H9 (cell line): ENCODE measurements around the gene PAXX. TPM values are rescaled to one million over a fixed set of nuclear protein-coding genes. Genes with fewer than 3 reads are reported as not detected.
A peak's percentile ranks its signal among the peaks of the same experiment; 100 is the strongest.

ENCODE experiments used
- DNase-seq: peaks from one replicate; pipeline ENCODE4 v3.0.0-alpha.2; 2017
- H2AFZ ChIP-seq: one replicate; pipeline ENCODE4 v1.6.1; 2013; ENCODE audit warnings: mild to moderate bottlenecking, low read length, control low read depth, moderate library complexity
- H2AK5ac ChIP-seq: 2 replicates; pipeline ENCODE4 v1.6.1; 2013; ENCODE audit warnings: low read length, control low read depth, mixed read lengths; ENCODE audit not compliant: insufficient read length
- H2BK120ac ChIP-seq: one replicate; pipeline ENCODE4 v1.6.1; 2013; ENCODE audit warnings: low read depth, mild to moderate bottlenecking, low read length, control low read depth, inconsistent platforms; ENCODE audit not compliant: poor library complexity, severe bottlenecking
- H2BK12ac ChIP-seq: 2 replicates; pipeline ENCODE4 v1.6.1; 2013; ENCODE audit warnings: low read length, control low read depth, mixed read lengths, low read depth; ENCODE audit not compliant: insufficient read length
- H2BK15ac ChIP-seq: 2 replicates; pipeline ENCODE4 v1.6.1; 2013; ENCODE audit warnings: low read depth, low read length, control low read depth
- H2BK20ac ChIP-seq: one replicate; pipeline ENCODE4 v1.6.1; 2013; ENCODE audit warnings: low read depth, mild to moderate bottlenecking, low read length, control low read depth, inconsistent platforms; ENCODE audit not compliant: poor library complexity, severe bottlenecking
- H2BK5ac ChIP-seq: 2 replicates; pipeline ENCODE4 v1.6.1; 2013; ENCODE audit warnings: low read length, control low read depth, mixed read lengths; ENCODE audit not compliant: insufficient read length
- H3K14ac ChIP-seq: 2 replicates; pipeline ENCODE4 v1.6.1; 2013; ENCODE audit warnings: low read length, control low read depth; ENCODE audit not compliant: insufficient read depth
- H3K18ac ChIP-seq: 2 replicates; pipeline ENCODE4 v1.6.1; 2013; ENCODE audit warnings: low read depth, mild to moderate bottlenecking, mixed read lengths, low read length, control low read depth; ENCODE audit not compliant: insufficient read length
- H3K23ac ChIP-seq: 2 replicates; pipeline ENCODE4 v1.6.1; 2013; ENCODE audit warnings: low read length, control low read depth, mixed read lengths, low read depth; ENCODE audit not compliant: insufficient read length
- H3K23me2 ChIP-seq: 2 replicates; pipeline ENCODE4 v1.6.1; 2013; ENCODE audit warnings: low read depth, mild to moderate bottlenecking, mixed read lengths, low read length, control low read depth; ENCODE audit not compliant: insufficient read length, poor library complexity, severe bottlenecking
- H3K27ac ChIP-seq: 2 replicates; pipeline ENCODE4 v1.5.1; 2013; ENCODE audit warnings: low read length, control low read depth, mixed read lengths, low read depth; ENCODE audit not compliant: insufficient read length
- H3K27me3 ChIP-seq: 2 replicates; pipeline ENCODE4 v1.6.1; 2013; ENCODE audit warnings: low read length, control low read depth, inconsistent platforms; ENCODE audit not compliant: insufficient read depth
- H3K4ac ChIP-seq: 2 replicates; pipeline ENCODE4 v1.6.1; 2013; ENCODE audit warnings: low read depth, mild to moderate bottlenecking, control low read depth, inconsistent platforms, low read length, moderate library complexity
- H3K4me1 ChIP-seq: 2 replicates; pipeline ENCODE4 v1.6.1; 2013; ENCODE audit warnings: low read length, control low read depth, inconsistent platforms; ENCODE audit not compliant: insufficient read depth
- H3K4me2 ChIP-seq: 2 replicates; pipeline ENCODE4 v1.6.1; 2013; ENCODE audit warnings: low read length, control low read depth, mixed read lengths; ENCODE audit not compliant: insufficient read length, insufficient read depth
- H3K56ac ChIP-seq: 2 replicates; pipeline ENCODE4 v1.6.1; 2013; ENCODE audit warnings: low read depth, mild to moderate bottlenecking, mixed read lengths, low read length, control low read depth; ENCODE audit not compliant: insufficient read length
- H3K79me1 ChIP-seq: 2 replicates; pipeline ENCODE4 v1.6.1; 2013; ENCODE audit warnings: low read depth, mild to moderate bottlenecking, moderate library complexity, low read length, control low read depth, inconsistent platforms; ENCODE audit not compliant: insufficient read depth, poor library complexity, severe bottlenecking
- H3K79me2 ChIP-seq: 2 replicates; pipeline ENCODE4 v1.6.1; 2013; ENCODE audit warnings: low read length, control low read depth, inconsistent platforms; ENCODE audit not compliant: insufficient read depth
- H3K9ac ChIP-seq: 2 replicates; pipeline ENCODE4 v1.6.1; 2013; ENCODE audit warnings: low read length, control low read depth, mixed read lengths; ENCODE audit not compliant: insufficient read length; ENCODE audit errors: extremely low read depth
- H3K9me3 ChIP-seq: one replicate; pipeline ENCODE4 v1.6.1; 2013; ENCODE audit warnings: low read depth, low read length, inconsistent platforms; ENCODE audit not compliant: control insufficient read depth
- H3T11ph ChIP-seq: one replicate; pipeline ENCODE4 v1.6.1; 2013; ENCODE audit warnings: mild to moderate bottlenecking, low read length, control low read depth, inconsistent platforms
- H4K20me1 ChIP-seq: one replicate; pipeline ENCODE4 v1.6.1; 2013; ENCODE audit not compliant: control insufficient read depth, insufficient read length, insufficient read depth
- H4K5ac ChIP-seq: 2 replicates; pipeline ENCODE4 v1.6.1; 2013; ENCODE audit warnings: low read depth, mild to moderate bottlenecking, mixed read lengths, low read length, control low read depth; ENCODE audit not compliant: insufficient read length
- H4K8ac ChIP-seq: replicated peaks from 2 replicates; pipeline ENCODE4 v1.6.1; 2013; ENCODE audit warnings: low read length, control low read depth, mixed read lengths, low read depth; ENCODE audit not compliant: insufficient read length
- H4K91ac ChIP-seq: 2 replicates; pipeline ENCODE4 v1.6.1; 2013; ENCODE audit warnings: low read depth, mild to moderate bottlenecking, moderate library complexity, mixed read lengths, low read length, control low read depth; ENCODE audit not compliant: insufficient read length
- H3K27ac Mint-ChIP-seq, 3 experiments: 2 replicates in 2 of 3; 3 replicates in 1 of 3; pipeline ENCODE4 v1.8.0; 2020 to 2021; ENCODE audit warnings: mixed read lengths in 3 of 3, mild to moderate bottlenecking in 1 of 3, moderate library complexity in 1 of 3
- H3K27me3 Mint-ChIP-seq: 2 replicates; pipeline ENCODE4 v1.8.0; 2021; ENCODE audit warnings: low read depth, mild to moderate bottlenecking, moderate library complexity, mixed read lengths
- H3K36me3 Mint-ChIP-seq, 3 experiments: 2 replicates in 2 of 3; 3 replicates in 1 of 3; pipeline ENCODE4 v1.8.0; 2020 to 2021; ENCODE audit warnings: low read depth in 3 of 3, mixed read lengths in 3 of 3; ENCODE audit not compliant: insufficient read depth in 1 of 3
- H3K4me1 Mint-ChIP-seq, 2 experiments: 2 replicates each; pipeline ENCODE4 v1.8.0; 2020; ENCODE audit warnings: mixed read lengths in 2 of 2
- H3K4me3 Mint-ChIP-seq, 2 experiments: 2 replicates in 1 of 2; 3 replicates in 1 of 2; pipeline ENCODE4 v1.8.0; 2020 to 2021; ENCODE audit warnings: mild to moderate bottlenecking in 2 of 2, mixed read lengths in 2 of 2, moderate library complexity in 1 of 2
- H3K9me3 Mint-ChIP-seq, 2 experiments: 2 replicates in 1 of 2; 3 replicates in 1 of 2; pipeline ENCODE4 v1.8.0; 2020; ENCODE audit warnings: mild to moderate bottlenecking in 2 of 2, mixed read lengths in 2 of 2, moderate library complexity in 1 of 2
- CTCF ChIP-seq: fragments of 200-600 bp; sonication (generic); conservative IDR thresholded peaks from 3 replicates; pipeline ENCODE4 v1.8.0; 2021; ENCODE audit warnings: antibody characterized with exemption, mild to moderate bottlenecking
- WGBS: extraction: QIAGEN DNeasy Blood & Tissue Kit; methylation state at CpG from one replicate; pipeline ENCODE4 v1.1.7; 2013; ENCODE audit warnings: missing lambda C conversion rate, low lambda C conversion rate, mixed read lengths; ENCODE audit not compliant: insufficient read length; ENCODE audit errors: extremely low coverage; 5-methylcytosine and 5-hydroxymethylcytosine counted together
- total RNA-seq: library from RNA; stranded (reverse); gene quantifications from 2 replicates; pipeline ENCODE4 v1.2.1, GENCODE V29; 2021

Gene PAXX
- total RNA-seq, 1 experiment from 2014 or later = 51.2 TPM

GRCh38 chr9:136949817-136950655 is 42.2 kb upstream of the PAXX start:
- TF ChIP-seq CTCF = peak; percentile 27; the same call in 1 of the 3 replicates
- H3K36me3 Mint-ChIP-seq = no peaks in the 10 kb centered on the region
- H3K79me1 ChIP-seq = no peaks in the 10 kb centered on the region
- no peak overlapping the region for H4K91ac ChIP-seq
- no peak overlapping the region for H3K23ac ChIP-seq
- peak overlapping the region; percentile 74 to 87 for H3K4me3 Mint-ChIP-seq
- H3K14ac ChIP-seq = peak overlapping the region; percentile 61; the same call in 1 of the 2 replicates
- no peak overlapping the region for H3K56ac ChIP-seq
- H3K9me3 ChIP-seq = no peaks in the 10 kb centered on the region
- WGBS = no CpG with 5 or more reads among the region's 63 CpGs
- no peak overlapping the region for H2BK5ac ChIP-seq
- peak; percentile 97 for DNase-seq
- peak overlapping the region; percentile 55 for H3K4me2 ChIP-seq
- no peak overlapping the region for H2AFZ ChIP-seq
- no peak overlapping the region for H2BK20ac ChIP-seq
- no peaks in the 10 kb centered on the region for H3K9me3 Mint-ChIP-seq
- no peaks in the 10 kb centered on the region for H3K27me3 ChIP-seq
- no peaks in the 10 kb centered on the region for H3K27me3 Mint-ChIP-seq
- no peak overlapping the region for H4K8ac ChIP-seq
- no peaks in the 10 kb centered on the region for H3K4me1 ChIP-seq
- peaks cover 5% of the 10 kb centered on the region for H3K23me2 ChIP-seq
- H3K9ac ChIP-seq = no peak overlapping the region
- no peak overlapping the region for H2AK5ac ChIP-seq
- peak overlapping the region; percentile 43 for H3K18ac ChIP-seq
- H2BK12ac ChIP-seq = no peak overlapping the region
- no peaks in the 10 kb centered on the region for H3K79me2 ChIP-seq
- peaks cover 8 to 15% of the 10 kb centered on the region in 2 experiments for H3K4me1 Mint-ChIP-seq
- H2BK15ac ChIP-seq = no peak overlapping the region
- peak overlapping the region in 2 of 3 experiments; percentile 83 to 87; a peak in 2 of 7 replicates for H3K27ac Mint-ChIP-seq
- no peak overlapping the region for H3K4ac ChIP-seq
- no peaks in the 10 kb centered on the region for H4K20me1 ChIP-seq
- H4K5ac ChIP-seq = no peak overlapping the region
- H2BK120ac ChIP-seq = no peak overlapping the region
- H3T11ph ChIP-seq = no peak overlapping the region
- no peak overlapping the region for H3K27ac ChIP-seq
